ENCODE data around the gene C11orf86.
A peak's percentile ranks its signal among the peaks of the same experiment; 100 is the strongest.

Gene C11orf86

DNA sequence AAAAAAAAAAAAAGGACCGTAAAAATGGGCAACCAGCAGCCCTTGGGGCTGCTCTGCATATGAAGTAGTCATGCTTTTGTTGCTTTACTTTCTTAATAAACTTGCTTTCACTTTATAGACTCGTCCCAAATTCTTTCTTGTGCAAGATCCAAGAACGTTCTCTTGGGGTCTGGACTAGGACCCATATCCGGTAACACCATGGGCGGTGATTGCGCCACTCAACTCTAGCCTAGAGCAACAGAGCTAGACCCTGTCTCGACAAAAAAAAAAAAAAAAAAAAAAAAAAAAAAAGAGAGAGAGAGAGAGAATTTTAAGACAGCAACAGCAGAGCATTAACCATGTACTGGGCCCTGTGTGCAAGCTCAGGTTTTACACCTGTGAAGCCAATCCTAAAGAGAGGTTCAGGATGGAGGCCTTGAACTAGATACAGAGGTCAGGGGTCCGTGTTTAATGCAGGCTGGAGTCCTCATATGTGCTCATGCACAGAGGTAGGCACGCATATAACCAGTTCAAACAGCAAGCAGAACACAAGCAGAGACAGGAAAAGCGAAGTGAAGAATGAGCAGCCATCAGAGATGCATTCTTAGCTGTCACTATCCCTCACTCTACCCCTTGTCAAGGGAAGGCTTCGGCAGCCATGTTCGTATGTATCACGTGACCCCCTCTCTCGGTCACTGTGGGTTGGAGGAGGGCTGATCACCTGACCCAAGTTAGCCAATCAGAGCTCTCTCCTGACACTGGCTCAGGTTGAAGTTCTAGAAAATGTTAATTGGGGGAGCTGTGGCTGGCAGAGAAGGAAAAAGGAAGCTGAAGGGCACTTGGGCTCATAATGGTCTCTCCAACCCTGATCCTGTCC is 31.2 kb downstream of the C11orf86 start:
- no peak overlapping the region for H3K4me3 ChIP-seq (ENCODE audit: insufficient read length, low read depth)
- H3K9me3 ChIP-seq (ENCODE audit: insufficient read depth, low read length) = no peaks in the 10 kb centered on the region
- H3K36me3 ChIP-seq (ENCODE audit: insufficient read depth, insufficient read length, low read length) = no peaks in the 10 kb centered on the region
- no peaks in the 10 kb centered on the region for H3K27me3 ChIP-seq (ENCODE audit: insufficient read depth, insufficient read length)
- no peak overlapping the region for H3K9ac ChIP-seq (ENCODE audit: insufficient read length, low read depth)
- TF ChIP-seq ZNF274 (IDR thresholded peaks at IDR 0.05; ENCODE audit: low read depth, low read length) (no peak), YY1 (IDR thresholded peaks at IDR 0.05; ENCODE audit: insufficient read depth, insufficient read length) (peak; percentile 78)
- peak; percentile 79 for DNase-seq (ENCODE audit: low read depth, low spot score)
- H3K4me1 ChIP-seq (ENCODE audit: insufficient read depth, insufficient read length) = peaks cover 18% of the 10 kb centered on the region

DNA sequence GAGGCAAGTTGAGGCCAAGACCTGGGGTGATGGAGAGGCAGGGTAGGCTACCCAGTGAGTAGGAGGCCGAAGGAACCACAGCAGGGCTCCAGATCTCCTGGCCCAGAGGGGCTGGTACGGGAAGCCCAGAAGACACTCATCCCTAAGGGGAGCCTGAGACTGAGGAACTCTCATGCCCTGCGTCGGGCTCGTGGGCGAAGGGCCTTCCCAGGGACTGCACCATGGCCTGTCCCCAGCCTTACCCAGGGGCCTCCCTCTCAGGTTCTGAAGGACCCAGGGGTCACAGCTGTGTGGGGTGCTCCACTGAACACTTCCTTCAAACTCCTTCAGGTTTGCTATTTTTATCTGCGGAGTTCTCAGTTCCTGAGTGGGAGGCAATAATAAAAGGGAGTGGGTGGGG is 32.0 kb downstream of the C11orf86 start:
- Histone ChIP-seq H3K4me3 (ENCODE audit: insufficient read length, low read depth) (no peak overlapping the region), H3K4me1 (ENCODE audit: insufficient read depth, insufficient read length) (peaks cover 15% of the 10 kb centered on the region), H3K9me3 (ENCODE audit: insufficient read depth, low read length) (no peaks in the 10 kb centered on the region), H3K9ac (ENCODE audit: insufficient read length, low read depth) (no peak overlapping the region), H3K27me3 (ENCODE audit: insufficient read depth, insufficient read length) (no peaks in the 10 kb centered on the region), H3K36me3 (ENCODE audit: insufficient read depth, insufficient read length, low read length) (no peaks in the 10 kb centered on the region)
- no peak for DNase-seq (ENCODE audit: low read depth, low spot score)
- no peak for TF ChIP-seq SUZ12 (IDR thresholded peaks at IDR 0.05; ENCODE audit: extremely low read depth, insufficient read depth, insufficient read length)
- TF ChIP-seq YY1 (IDR thresholded peaks at IDR 0.05; ENCODE audit: insufficient read depth, insufficient read length) = no peak
- TF ChIP-seq ZNF274 (IDR thresholded peaks at IDR 0.05; ENCODE audit: low read depth, low read length) = no peak

DNA sequence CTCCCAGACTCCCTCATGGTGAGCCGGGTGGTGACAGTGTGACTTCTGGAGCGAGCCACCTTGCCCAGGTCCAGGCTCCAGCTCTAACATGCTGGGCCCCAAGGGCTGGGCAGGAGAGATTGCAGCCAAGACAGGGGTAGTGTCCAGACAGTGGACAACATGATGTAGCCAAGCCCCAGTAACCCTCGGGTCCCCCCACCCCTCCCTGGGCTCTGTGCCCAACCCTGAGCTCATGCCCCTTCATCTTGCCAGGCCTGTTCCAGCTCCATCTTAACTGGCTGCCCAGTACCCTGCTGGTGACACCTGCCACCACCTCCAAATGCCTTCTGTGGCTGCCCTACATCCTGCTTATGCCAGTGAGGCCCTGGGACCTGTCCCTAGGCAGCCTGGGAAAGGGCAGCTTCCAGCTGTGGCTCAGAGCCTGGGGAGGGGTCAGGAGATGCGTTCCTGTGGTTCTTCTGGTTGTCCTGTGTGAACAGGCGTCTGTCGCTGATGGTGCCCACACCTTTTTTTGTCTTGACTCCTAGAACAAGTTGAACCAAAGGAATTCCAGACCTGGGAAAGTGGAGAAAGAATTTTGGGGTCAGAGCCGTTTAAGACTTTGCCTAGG is 35.3 kb downstream of the C11orf86 start:
- no peak for DNase-seq (ENCODE audit: low read depth, low spot score)
- Histone ChIP-seq H3K4me3 (ENCODE audit: insufficient read length, low read depth) (no peak overlapping the region), H3K36me3 (ENCODE audit: insufficient read depth, insufficient read length, low read length) (no peaks in the 10 kb centered on the region), H3K27me3 (ENCODE audit: insufficient read depth, insufficient read length) (no peaks in the 10 kb centered on the region), H3K9ac (ENCODE audit: insufficient read length, low read depth) (no peak overlapping the region), H3K9me3 (ENCODE audit: insufficient read depth, low read length) (no peaks in the 10 kb centered on the region), H3K4me1 (ENCODE audit: insufficient read depth, insufficient read length) (peaks cover 24% of the 10 kb centered on the region)
- TF ChIP-seq SUZ12 (IDR thresholded peaks at IDR 0.05; ENCODE audit: extremely low read depth, insufficient read depth, insufficient read length) (no peak), ZNF274 (IDR thresholded peaks at IDR 0.05; ENCODE audit: low read depth, low read length) (no peak), YY1 (IDR thresholded peaks at IDR 0.05; ENCODE audit: insufficient read depth, insufficient read length) (no peak)

DNA sequence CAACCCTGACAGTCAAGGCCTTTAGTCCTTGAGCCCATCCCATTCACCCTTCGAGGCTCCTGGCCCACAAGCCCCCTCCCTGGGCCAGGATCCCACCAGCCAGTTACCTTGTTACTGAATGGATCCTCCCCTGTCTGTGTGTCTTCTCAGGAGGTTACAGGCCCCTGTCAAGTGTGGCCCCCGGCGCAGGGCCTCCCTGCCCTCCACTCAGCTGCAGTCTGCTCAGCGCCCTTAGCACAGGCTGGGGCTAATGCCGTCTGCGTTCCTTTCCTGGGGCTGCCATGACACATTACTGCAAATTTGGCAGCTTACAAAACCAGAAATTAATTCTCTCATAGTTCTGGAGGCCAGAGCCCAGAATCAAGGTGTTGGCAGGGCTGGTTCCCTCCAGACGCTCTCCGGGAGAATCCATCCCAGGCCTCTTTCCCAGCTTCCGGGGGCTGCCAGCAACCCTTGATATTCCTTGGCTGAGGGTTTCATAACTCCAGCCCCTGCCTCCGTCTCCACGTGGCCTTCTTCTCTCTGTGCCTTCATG is 38.5 kb downstream of the C11orf86 start:
- no peaks in the 10 kb centered on the region for H3K27me3 ChIP-seq (ENCODE audit: insufficient read depth, insufficient read length)
- no peak for DNase-seq (ENCODE audit: low read depth, low spot score)
- H3K4me1 ChIP-seq (ENCODE audit: insufficient read depth, insufficient read length) = peaks cover 21% of the 10 kb centered on the region
- no peaks in the 10 kb centered on the region for H3K36me3 ChIP-seq (ENCODE audit: insufficient read depth, insufficient read length, low read length)
- no peak overlapping the region for H3K4me3 ChIP-seq (ENCODE audit: insufficient read length, low read depth)
- TF ChIP-seq SUZ12 (IDR thresholded peaks at IDR 0.05; ENCODE audit: extremely low read depth, insufficient read depth, insufficient read length) = no peak
- TF ChIP-seq ZNF274 (IDR thresholded peaks at IDR 0.05; ENCODE audit: low read depth, low read length) = no peak
- no peak for TF ChIP-seq YY1 (IDR thresholded peaks at IDR 0.05; ENCODE audit: insufficient read depth, insufficient read length)
- no peaks in the 10 kb centered on the region for H3K9me3 ChIP-seq (ENCODE audit: insufficient read depth, low read length)
- H3K9ac ChIP-seq (ENCODE audit: insufficient read length, low read depth) = no peak overlapping the region

DNA sequence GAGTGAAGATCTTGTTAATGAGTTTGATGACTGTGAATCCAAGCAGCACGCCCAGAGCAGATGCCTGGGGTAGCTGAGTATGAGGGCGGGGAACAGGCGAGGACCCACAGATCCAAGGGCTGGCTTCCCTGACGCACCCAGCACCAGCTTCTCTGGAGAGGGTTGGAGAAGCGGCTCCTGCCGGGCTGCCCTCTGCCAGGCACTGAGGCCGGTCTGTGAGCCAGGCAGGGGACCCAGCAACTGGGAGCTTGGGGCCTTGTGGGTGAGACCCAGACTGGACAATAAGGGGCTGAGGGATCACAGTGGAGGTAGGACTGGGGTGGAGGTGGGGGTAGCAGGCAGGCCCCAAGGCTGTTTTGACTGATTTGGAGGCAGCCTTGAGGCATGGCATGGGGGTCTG is 39.2 kb downstream of the C11orf86 start:
- no peaks in the 10 kb centered on the region for H3K27me3 ChIP-seq (ENCODE audit: insufficient read depth, insufficient read length)
- no peak for TF ChIP-seq ZNF274 (IDR thresholded peaks at IDR 0.05; ENCODE audit: low read depth, low read length)
- no peak for TF ChIP-seq YY1 (IDR thresholded peaks at IDR 0.05; ENCODE audit: insufficient read depth, insufficient read length)
- TF ChIP-seq SUZ12 (IDR thresholded peaks at IDR 0.05; ENCODE audit: extremely low read depth, insufficient read depth, insufficient read length) = no peak
- DNase-seq (ENCODE audit: low read depth, low spot score) = no peak
- no peak overlapping the region for H3K9ac ChIP-seq (ENCODE audit: insufficient read length, low read depth)
- no peaks in the 10 kb centered on the region for H3K36me3 ChIP-seq (ENCODE audit: insufficient read depth, insufficient read length, low read length)
- H3K4me3 ChIP-seq (ENCODE audit: insufficient read length, low read depth) = no peak overlapping the region
- H3K9me3 ChIP-seq (ENCODE audit: insufficient read depth, low read length) = no peaks in the 10 kb centered on the region
- H3K4me1 ChIP-seq (ENCODE audit: insufficient read depth, insufficient read length) = peaks cover 21% of the 10 kb centered on the region

DNA sequence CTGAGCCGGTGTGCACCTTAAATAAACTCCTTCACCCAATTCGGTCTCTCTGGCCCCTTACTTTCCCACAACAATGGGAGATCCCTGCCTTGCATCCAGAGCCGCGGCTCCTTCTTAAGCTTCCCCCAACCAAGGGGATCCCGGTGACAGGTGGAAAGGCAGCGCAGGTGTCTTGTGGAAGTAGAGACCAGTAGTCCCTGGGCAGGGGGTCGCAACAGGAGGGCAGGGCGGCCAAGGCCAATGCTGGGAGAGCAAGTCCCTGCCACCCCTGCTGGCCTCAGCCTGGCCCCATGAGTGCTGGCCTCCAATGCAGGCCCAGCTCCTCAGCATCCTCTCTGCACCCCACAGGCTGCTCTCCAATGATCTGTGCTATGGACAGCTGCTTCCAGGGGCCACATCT is 39.9 kb downstream of the C11orf86 start:
- TF ChIP-seq YY1 (IDR thresholded peaks at IDR 0.05; ENCODE audit: insufficient read depth, insufficient read length) = no peak
- no peak for TF ChIP-seq SUZ12 (IDR thresholded peaks at IDR 0.05; ENCODE audit: extremely low read depth, insufficient read depth, insufficient read length)
- TF ChIP-seq ZNF274 (IDR thresholded peaks at IDR 0.05; ENCODE audit: low read depth, low read length) = no peak
- H3K4me3 ChIP-seq (ENCODE audit: insufficient read length, low read depth) = no peak overlapping the region
- H3K9ac ChIP-seq (ENCODE audit: insufficient read length, low read depth) = no peak overlapping the region
- DNase-seq (ENCODE audit: low read depth, low spot score) = no peak
- H3K9me3 ChIP-seq (ENCODE audit: insufficient read depth, low read length) = no peaks in the 10 kb centered on the region
- H3K4me1 ChIP-seq (ENCODE audit: insufficient read depth, insufficient read length) = peaks cover 21% of the 10 kb centered on the region
- H3K27me3 ChIP-seq (ENCODE audit: insufficient read depth, insufficient read length) = no peaks in the 10 kb centered on the region
- no peaks in the 10 kb centered on the region for H3K36me3 ChIP-seq (ENCODE audit: insufficient read depth, insufficient read length, low read length)

DNA sequence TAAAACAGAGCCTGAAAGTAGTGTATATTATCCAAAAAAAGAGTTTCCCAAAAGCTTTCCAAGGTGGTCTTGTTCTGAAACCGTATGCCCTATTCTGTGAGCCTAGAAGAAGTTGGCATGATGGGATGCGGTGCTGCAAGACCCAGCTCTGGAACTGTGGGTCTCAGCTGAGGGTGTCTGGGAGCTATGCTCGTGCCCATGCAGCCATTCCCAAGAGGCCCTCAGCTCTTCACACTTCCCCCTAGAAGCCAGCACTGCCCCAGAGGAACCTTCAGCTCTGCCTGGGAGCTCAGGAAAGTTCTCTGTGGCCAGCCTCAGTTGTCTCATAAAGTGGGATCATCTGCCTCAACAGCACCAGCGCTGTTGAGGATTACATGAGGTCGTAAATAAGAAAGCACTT is 41.4 kb downstream of the C11orf86 start:
- no peaks in the 10 kb centered on the region for H3K36me3 ChIP-seq (ENCODE audit: insufficient read depth, insufficient read length, low read length)
- H3K4me3 ChIP-seq (ENCODE audit: insufficient read length, low read depth) = no peak overlapping the region
- peaks cover 24% of the 10 kb centered on the region for H3K4me1 ChIP-seq (ENCODE audit: insufficient read depth, insufficient read length)
- TF ChIP-seq SUZ12 (IDR thresholded peaks at IDR 0.05; ENCODE audit: extremely low read depth, insufficient read depth, insufficient read length) = no peak
- TF ChIP-seq ZNF274 (IDR thresholded peaks at IDR 0.05; ENCODE audit: low read depth, low read length) = no peak
- H3K9me3 ChIP-seq (ENCODE audit: insufficient read depth, low read length) = no peaks in the 10 kb centered on the region
- no peaks in the 10 kb centered on the region for H3K27me3 ChIP-seq (ENCODE audit: insufficient read depth, insufficient read length)
- no peak for DNase-seq (ENCODE audit: low read depth, low spot score)
- no peak overlapping the region for H3K9ac ChIP-seq (ENCODE audit: insufficient read length, low read depth)
